Measurements from ENCODE around the gene MAP2K7.

The MAP2K7 gene

GRCh38 chr19:7877249-7877836 lies 26.3 kb upstream of the MAP2K7 start:
- Histone ChIP-seq H3K9me3 (ENCODE audit: low read length) (no peaks in the 10 kb centered on the region), H3K4me3 (ENCODE audit: low read depth in 1 of 2, low read length in 2 of 2) (no peak overlapping the region), H3K27me3 (ENCODE audit: control insufficient read depth in 1 of 2, insufficient read depth in 2 of 2, low read length in 2 of 2) (peaks cover 0 to 25% of the 10 kb centered on the region in 2 donors), H3K9ac (ENCODE audit: low read length) (no peak overlapping the region), H3K36me3 (ENCODE audit: insufficient read depth, low read length) (no peaks in the 10 kb centered on the region), H3K4me1 (ENCODE audit: insufficient read depth, low read length) (no peaks in the 10 kb centered on the region), H3K27ac (ENCODE audit: low read depth, low read length) (no peak overlapping the region)

DNA sequence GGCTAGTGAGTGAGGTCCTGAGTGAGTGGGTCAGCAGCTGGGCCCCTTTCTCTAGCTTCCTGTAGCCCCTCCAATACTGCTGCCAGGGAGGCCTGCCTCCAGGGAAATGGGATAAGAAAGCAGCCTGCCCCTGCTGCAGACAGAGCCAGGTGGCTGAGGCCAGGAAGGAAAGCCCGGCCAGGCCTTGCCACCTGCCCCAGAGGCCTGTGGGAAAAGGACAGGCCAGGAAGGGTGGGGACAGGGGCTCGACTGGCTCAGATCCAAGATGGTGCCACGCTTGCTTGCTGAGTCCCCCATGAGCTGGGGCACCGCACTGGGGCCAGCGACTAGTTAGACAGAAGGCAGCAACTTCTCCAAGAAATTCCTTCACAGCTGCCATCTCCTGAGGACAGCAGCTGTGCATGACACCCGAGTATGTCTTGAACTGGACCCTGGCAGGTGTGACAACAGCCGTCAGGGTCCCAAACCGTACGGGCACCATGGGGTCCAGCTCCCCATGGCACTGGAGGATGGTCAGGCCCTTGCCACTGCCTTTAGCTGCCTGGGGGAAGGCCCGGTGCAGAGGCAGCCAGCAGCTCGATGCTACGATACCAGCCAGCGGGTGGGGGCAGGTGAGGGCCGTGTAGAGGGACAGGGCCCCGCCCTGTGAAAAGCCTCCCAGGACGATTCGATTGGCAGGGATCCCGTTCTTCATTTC lies 24.4 kb upstream of the MAP2K7 start:
- no peaks in the 10 kb centered on the region for H3K4me1 ChIP-seq (ENCODE audit: insufficient read depth, low read length)
- H3K9ac ChIP-seq (ENCODE audit: low read length): no peak overlapping the region

GRCh38 chr19:7879836-7880235 lies 23.8 kb upstream of the MAP2K7 start:
- Histone ChIP-seq H3K27ac (ENCODE audit: low read depth, low read length) (no peak overlapping the region), H3K4me3 (ENCODE audit: low read depth in 1 of 2, low read length in 2 of 2) (no peak overlapping the region), H3K9me3 (ENCODE audit: low read length) (no peaks in the 10 kb centered on the region), H3K36me3 (ENCODE audit: insufficient read depth, low read length) (no peaks in the 10 kb centered on the region), H3K9ac (ENCODE audit: low read length) (no peak overlapping the region), H3K27me3 (ENCODE audit: control insufficient read depth in 1 of 2, insufficient read depth in 2 of 2, low read length in 2 of 2) (peaks cover 0 to 2% of the 10 kb centered on the region in 2 donors), H3K4me1 (ENCODE audit: insufficient read depth, low read length) (no peaks in the 10 kb centered on the region)

More for the DNA sequence above, 24.4 kb upstream of the MAP2K7 start:
- Histone ChIP-seq H3K27me3 (ENCODE audit: control insufficient read depth in 1 of 2, insufficient read depth in 2 of 2, low read length in 2 of 2) (peaks cover 0 to 7% of the 10 kb centered on the region in 2 donors), H3K27ac (ENCODE audit: low read depth, low read length) (no peak overlapping the region), H3K36me3 (ENCODE audit: insufficient read depth, low read length) (no peaks in the 10 kb centered on the region), H3K9me3 (ENCODE audit: low read length) (no peaks in the 10 kb centered on the region), H3K4me3 (ENCODE audit: low read depth in 1 of 2, low read length in 2 of 2) (no peak overlapping the region)

- Histone ChIP-seq H3K9me3 (ENCODE audit: low read length) (no peaks in the 10 kb centered on the region), H3K4me3 (ENCODE audit: low read depth in 1 of 2, low read length in 2 of 2) (no peak overlapping the region), H3K4me1 (ENCODE audit: insufficient read depth, low read length) (no peaks in the 10 kb centered on the region), H3K9ac (ENCODE audit: low read length) (no peak overlapping the region), H3K27me3 (ENCODE audit: control insufficient read depth in 1 of 2, insufficient read depth in 2 of 2, low read length in 2 of 2) (no peaks in the 10 kb centered on the region), H3K36me3 (ENCODE audit: insufficient read depth, low read length) (no peaks in the 10 kb centered on the region), H3K27ac (ENCODE audit: low read depth, low read length) (no peak overlapping the region)
Measured at GRCh38 chr19:7881910-7882309, 21.8 kb upstream of the MAP2K7 start.

DNA sequence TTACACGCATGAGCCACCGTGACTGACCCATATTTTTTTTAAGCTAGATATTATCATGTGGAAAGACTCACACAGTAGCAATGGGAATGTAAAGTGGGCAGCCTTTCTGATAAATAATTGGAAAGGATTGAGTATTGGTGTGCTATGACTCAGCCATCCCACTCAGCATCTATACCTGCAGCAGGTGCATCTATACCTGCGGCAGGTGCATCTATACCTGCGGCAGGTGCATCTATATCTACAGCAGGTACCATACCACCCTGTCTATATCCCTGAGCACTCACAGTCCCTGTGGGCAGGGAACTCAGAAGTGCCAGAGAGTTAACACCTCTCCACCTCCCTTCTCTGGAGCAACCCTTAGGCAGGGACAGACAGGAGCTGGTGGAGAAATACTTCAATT lies 20.6 kb upstream of the MAP2K7 start:
- Histone ChIP-seq H3K4me1 (ENCODE audit: insufficient read depth, low read length) (no peaks in the 10 kb centered on the region), H3K27ac (ENCODE audit: low read depth, low read length) (no peak overlapping the region), H3K4me3 (ENCODE audit: low read depth in 1 of 2, low read length in 2 of 2) (no peak overlapping the region), H3K27me3 (ENCODE audit: control insufficient read depth in 1 of 2, insufficient read depth in 2 of 2, low read length in 2 of 2) (peaks cover 0 to 5% of the 10 kb centered on the region in 2 donors), H3K9ac (ENCODE audit: low read length) (no peak overlapping the region), H3K36me3 (ENCODE audit: insufficient read depth, low read length) (no peaks in the 10 kb centered on the region), H3K9me3 (ENCODE audit: low read length) (no peaks in the 10 kb centered on the region)

GRCh38 chr19:7883796-7884570 lies 19.7 kb upstream of the MAP2K7 start:
- H3K4me3 ChIP-seq (ENCODE audit: low read depth in 1 of 2, low read length in 2 of 2): no peak overlapping the region
- no peaks in the 10 kb centered on the region for H3K36me3 ChIP-seq (ENCODE audit: insufficient read depth, low read length)
- no peaks in the 10 kb centered on the region for H3K9me3 ChIP-seq (ENCODE audit: low read length)
- peaks cover 4 to 14% of the 10 kb centered on the region in 2 donors for H3K27me3 ChIP-seq (ENCODE audit: control insufficient read depth in 1 of 2, insufficient read depth in 2 of 2, low read length in 2 of 2)
- H3K9ac ChIP-seq (ENCODE audit: low read length): no peak overlapping the region
- H3K4me1 ChIP-seq (ENCODE audit: insufficient read depth, low read length): no peaks in the 10 kb centered on the region
- no peak overlapping the region for H3K27ac ChIP-seq (ENCODE audit: low read depth, low read length)

DNA sequence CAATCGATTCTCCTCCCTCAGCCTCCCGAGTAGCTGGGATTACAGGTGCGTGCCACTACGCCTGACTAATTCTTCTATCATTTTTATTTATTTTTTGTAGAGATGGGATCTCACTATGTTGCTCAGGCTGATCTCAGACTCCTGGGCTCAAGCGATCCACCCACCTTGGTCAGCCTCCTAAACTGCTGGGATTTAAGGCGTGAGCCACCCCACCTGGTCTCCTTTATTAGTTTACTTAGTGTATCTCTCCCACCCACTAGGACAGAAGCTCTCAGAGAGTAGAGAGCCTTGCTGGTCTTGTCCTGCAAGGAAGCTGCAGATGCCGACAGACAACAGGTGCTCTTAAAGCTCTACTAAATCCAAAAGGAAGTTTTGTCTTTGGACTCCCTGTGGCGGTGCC lies 17.9 kb upstream of the MAP2K7 start:
- Histone ChIP-seq H3K27me3 (ENCODE audit: control insufficient read depth in 1 of 2, insufficient read depth in 2 of 2, low read length in 2 of 2) (peaks cover 4 to 14% of the 10 kb centered on the region in 2 donors), H3K9me3 (ENCODE audit: low read length) (no peaks in the 10 kb centered on the region), H3K27ac (ENCODE audit: low read depth, low read length) (no peak overlapping the region), H3K9ac (ENCODE audit: low read length) (no peak overlapping the region), H3K36me3 (ENCODE audit: insufficient read depth, low read length) (no peaks in the 10 kb centered on the region), H3K4me1 (ENCODE audit: insufficient read depth, low read length) (no peaks in the 10 kb centered on the region), H3K4me3 (ENCODE audit: low read depth in 1 of 2, low read length in 2 of 2) (no peak overlapping the region)

GRCh38 chr19:7887408-7888144 lies 16.1 kb upstream of the MAP2K7 start:
- Histone ChIP-seq H3K27me3 (ENCODE audit: control insufficient read depth in 1 of 2, insufficient read depth in 2 of 2, low read length in 2 of 2) (peaks cover 4 to 14% of the 10 kb centered on the region in 2 donors), H3K9ac (ENCODE audit: low read length) (no peak overlapping the region), H3K4me3 (ENCODE audit: low read depth in 1 of 2, low read length in 2 of 2) (no peak overlapping the region), H3K4me1 (ENCODE audit: insufficient read depth, low read length) (no peaks in the 10 kb centered on the region), H3K27ac (ENCODE audit: low read depth, low read length) (no peak overlapping the region), H3K36me3 (ENCODE audit: insufficient read depth, low read length) (no peaks in the 10 kb centered on the region), H3K9me3 (ENCODE audit: low read length) (no peaks in the 10 kb centered on the region)

GRCh38 chr19:7888145-7888825 lies 15.4 kb upstream of the MAP2K7 start, which contains the start of gene LRRC8E:
Gene LRRC8E (plus strand): TSS chr19:7888510. CDS start chr19:7895604, 7,094 bp downstream.
- no peak within 1 kb of the TSS for H3K9ac ChIP-seq (ENCODE audit: low read length)
- no peaks in the 10 kb centered on the region for H3K9me3 ChIP-seq (ENCODE audit: low read length)
- H3K27ac ChIP-seq (ENCODE audit: low read depth, low read length): no peak within 1 kb of the TSS
- H3K4me1 ChIP-seq (ENCODE audit: insufficient read depth, low read length): no peaks in the 10 kb centered on the region
- H3K4me3 ChIP-seq (ENCODE audit: low read depth in 1 of 2, low read length in 2 of 2): no peak within 1 kb of the TSS
- no peaks in the 10 kb centered on the region for H3K36me3 ChIP-seq (ENCODE audit: insufficient read depth, low read length)
- peaks cover 4 to 14% of the 10 kb centered on the region in 2 donors for H3K27me3 ChIP-seq (ENCODE audit: control insufficient read depth in 1 of 2, insufficient read depth in 2 of 2, low read length in 2 of 2)

GRCh38 chr19:7888826-7889217 lies 14.9 kb upstream of the MAP2K7 start:
- no peak overlapping the region for H3K27ac ChIP-seq (ENCODE audit: low read depth, low read length)
- H3K27me3 ChIP-seq (ENCODE audit: control insufficient read depth in 1 of 2, insufficient read depth in 2 of 2, low read length in 2 of 2): peaks cover 4 to 14% of the 10 kb centered on the region in 2 donors
- no peak overlapping the region for H3K9ac ChIP-seq (ENCODE audit: low read length)
- no peaks in the 10 kb centered on the region for H3K4me1 ChIP-seq (ENCODE audit: insufficient read depth, low read length)
- H3K9me3 ChIP-seq (ENCODE audit: low read length): no peaks in the 10 kb centered on the region
- no peaks in the 10 kb centered on the region for H3K36me3 ChIP-seq (ENCODE audit: insufficient read depth, low read length)
- H3K4me3 ChIP-seq (ENCODE audit: low read depth in 1 of 2, low read length in 2 of 2): no peak overlapping the region

Data from muscle layer of colon (tissue), 2 donors.